Uterus (tissue), 4 donors: Measurements from ENCODE around the gene PUSL1. TPM values are rescaled to one million over a fixed set of nuclear protein-coding genes. Genes with fewer than 3 reads are reported as not detected.

Experiments used
- DNase-seq, 2 donors: peaks; one replicate each; pipeline ENCODE4 v3.0.0-alpha.2; 2019 to 2020
- H3K27ac ChIP-seq, 2 donors: fragments of 200-600 bp; sonication (generic); 1 replicate in 1 of 2; 2 replicates in 1 of 2; pipeline ENCODE4 v1.5.1; 2016 to 2018
- H3K27me3 ChIP-seq, 2 donors: fragments of 200-600 bp; sonication (generic); one replicate each; pipeline ENCODE4 v1.5.1; 2018 to 2019; ENCODE audit warnings: control low read depth in 1 of 2
- H3K36me3 ChIP-seq, 2 donors: fragments of 200-600 bp; sonication (generic); one replicate each; pipeline ENCODE4 v1.5.1; 2019; ENCODE audit warnings: control low read depth in 1 of 2
- H3K4me1 ChIP-seq, 2 donors: fragments of 200-600 bp; sonication (generic); one replicate each; pipeline ENCODE4 v1.5.1; 2018 to 2019; ENCODE audit warnings: control low read depth in 1 of 2
- H3K4me3 ChIP-seq, 2 donors: fragments of 200-600 bp; sonication (generic); 1 replicate in 1 of 2; 2 replicates in 1 of 2; pipeline ENCODE4 v1.5.1; 2018 to 2019; ENCODE audit warnings: mild to moderate bottlenecking in 1 of 2
- H3K9me3 ChIP-seq, 2 donors: fragments of 200-600 bp; sonication (generic); one replicate each; pipeline ENCODE4 v1.5.1; 2019; ENCODE audit warnings: control low read depth in 1 of 2
- POLR2A ChIP-seq, 2 donors: fragments of 450-650 bp; IDR thresholded peaks; one replicate each; pipeline ENCODE4 v1.6.1; 2016; ENCODE audit warnings: antibody characterized with exemption in 2 of 2, mild to moderate bottlenecking in 1 of 2, moderate library complexity in 1 of 2
- intact Hi-C: fragments of 100-400 bp; cut with DNase I; formaldehyde crosslinking; loops from one replicate; pipeline ENCODE4 v1.15.1; 2023; ENCODE audit warnings: low total_unique reads
- total RNA-seq, 4 donors: library from RNA; depleted of rRNA in 3 of 4; stranded (reverse); fragments of >200 nt in 3 of 4; gene quantifications; one replicate each; pipeline versions ENCODE4 v1.1.0 to v1.2.4, GENCODE V29; 2014 to 2023
- TF ChIP-seq, protein P1 (sequence below), 4 experiments: fragments of 200-600 bp in 2 of 4; fragments of 450-650 bp in 2 of 4; sonication (generic) in 2 of 4; IDR thresholded peaks; one replicate each; pipeline ENCODE4 v1.5.1; 2016 to 2019; ENCODE audit warnings: antibody characterized with exemption in 4 of 4, mild to moderate bottlenecking in 2 of 4, moderate library complexity in 1 of 4
- donor health status: DM: yes; HTN: yes; CAD: no.

PUSL1 gene
- total RNA-seq, 4 donors from 2014 or later = 14.7 to 34.1 (median 24.3) TPM

GRCh38 chr1:1325288-1326074 is 17.1 kb downstream of the PUSL1 start:
- H3K4me3 ChIP-seq = peak overlapping the region; percentile 83 to 98
- DNase-seq = peak in 1 of 2 donors; percentile 52
- H3K9me3 ChIP-seq = no peaks in the 10 kb centered on the region
- H3K27me3 ChIP-seq = no peaks in the 10 kb centered on the region
- TF ChIP-seq, protein P1, sequence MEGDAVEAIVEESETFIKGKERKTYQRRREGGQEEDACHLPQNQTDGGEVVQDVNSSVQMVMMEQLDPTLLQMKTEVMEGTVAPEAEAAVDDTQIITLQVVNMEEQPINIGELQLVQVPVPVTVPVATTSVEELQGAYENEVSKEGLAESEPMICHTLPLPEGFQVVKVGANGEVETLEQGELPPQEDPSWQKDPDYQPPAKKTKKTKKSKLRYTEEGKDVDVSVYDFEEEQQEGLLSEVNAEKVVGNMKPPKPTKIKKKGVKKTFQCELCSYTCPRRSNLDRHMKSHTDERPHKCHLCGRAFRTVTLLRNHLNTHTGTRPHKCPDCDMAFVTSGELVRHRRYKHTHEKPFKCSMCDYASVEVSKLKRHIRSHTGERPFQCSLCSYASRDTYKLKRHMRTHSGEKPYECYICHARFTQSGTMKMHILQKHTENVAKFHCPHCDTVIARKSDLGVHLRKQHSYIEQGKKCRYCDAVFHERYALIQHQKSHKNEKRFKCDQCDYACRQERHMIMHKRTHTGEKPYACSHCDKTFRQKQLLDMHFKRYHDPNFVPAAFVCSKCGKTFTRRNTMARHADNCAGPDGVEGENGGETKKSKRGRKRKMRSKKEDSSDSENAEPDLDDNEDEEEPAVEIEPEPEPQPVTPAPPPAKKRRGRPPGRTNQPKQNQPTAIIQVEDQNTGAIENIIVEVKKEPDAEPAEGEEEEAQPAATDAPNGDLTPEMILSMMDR (IDR thresholded peaks at IDR 0.05) = no peak
- no peak for TF ChIP-seq POLR2A (IDR thresholded peaks at IDR 0.05)
- H3K4me1 ChIP-seq = peaks cover 8 to 46% of the 10 kb centered on the region in 2 donors
- no peaks in the 10 kb centered on the region for H3K36me3 ChIP-seq
- H3K27ac ChIP-seq = peak overlapping the region; percentile 89 to 91
- intact Hi-C loops = no loop called here

DNA sequence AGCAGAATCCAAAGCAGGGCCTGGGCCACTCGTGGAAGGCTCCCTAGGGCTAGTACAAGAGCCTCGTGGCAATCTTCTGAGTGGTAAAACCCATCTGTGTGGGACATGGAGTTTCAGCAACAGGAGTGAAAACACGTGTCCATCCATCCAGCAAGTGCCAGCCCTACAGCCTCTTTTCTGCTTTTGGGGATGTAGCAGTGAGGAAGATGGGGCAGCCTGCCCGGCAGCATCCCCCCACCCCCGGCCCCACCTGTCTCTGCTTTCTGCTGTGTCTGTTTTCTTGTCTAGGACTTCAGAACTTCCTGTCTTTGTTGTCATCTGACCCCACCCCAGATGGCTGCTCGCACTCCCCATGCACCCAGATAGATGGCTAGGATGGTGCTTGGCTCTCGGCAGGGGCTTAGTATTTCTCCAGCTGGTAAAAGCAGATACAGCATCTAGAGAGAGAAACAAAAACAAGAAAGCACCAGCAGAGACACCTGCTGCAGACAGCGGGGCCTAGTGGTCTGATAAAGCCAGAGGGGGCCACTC is 17.7 kb downstream of the PUSL1 start:
- Histone ChIP-seq H3K4me1 (peaks cover 8 to 39% of the 10 kb centered on the region in 2 donors), H3K27me3 (no peaks in the 10 kb centered on the region), H3K9me3 (no peaks in the 10 kb centered on the region), H3K36me3 (no peaks in the 10 kb centered on the region), H3K4me3 (no peak overlapping the region), H3K27ac (no peak overlapping the region)
- intact Hi-C loops = no loop called here
- no peak for TF ChIP-seq POLR2A (IDR thresholded peaks at IDR 0.05)
- TF ChIP-seq, protein P1 (IDR thresholded peaks at IDR 0.05) = no peak
- DNase-seq = no peak

DNA sequence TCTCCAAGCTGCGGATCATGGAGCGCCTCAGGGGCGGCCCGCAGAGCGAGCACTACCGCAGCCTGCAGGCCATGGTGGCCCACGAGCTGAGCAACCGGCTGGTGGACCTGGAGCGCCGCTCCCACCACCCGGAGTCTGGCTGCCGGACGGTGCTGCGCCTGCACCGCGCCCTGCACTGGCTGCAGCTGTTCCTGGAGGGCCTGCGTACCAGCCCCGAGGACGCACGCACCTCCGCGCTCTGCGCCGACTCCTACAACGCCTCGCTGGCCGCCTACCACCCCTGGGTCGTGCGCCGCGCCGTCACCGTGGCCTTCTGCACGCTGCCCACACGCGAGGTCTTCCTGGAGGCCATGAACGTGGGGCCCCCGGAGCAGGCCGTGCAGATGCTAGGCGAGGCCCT is 18.9 kb downstream of the PUSL1 start:
- no peak overlapping the region for H3K27ac ChIP-seq
- H3K9me3 ChIP-seq = no peaks in the 10 kb centered on the region
- intact Hi-C loops = no loop called here
- DNase-seq = no peak
- H3K27me3 ChIP-seq = no peaks in the 10 kb centered on the region
- H3K4me3 ChIP-seq = no peak overlapping the region
- TF ChIP-seq POLR2A (IDR thresholded peaks at IDR 0.05) = no peak
- TF ChIP-seq, protein P1 (IDR thresholded peaks at IDR 0.05) = no peak
- peaks cover 8 to 31% of the 10 kb centered on the region in 2 donors for H3K4me1 ChIP-seq
- no peaks in the 10 kb centered on the region for H3K36me3 ChIP-seq

DNA sequence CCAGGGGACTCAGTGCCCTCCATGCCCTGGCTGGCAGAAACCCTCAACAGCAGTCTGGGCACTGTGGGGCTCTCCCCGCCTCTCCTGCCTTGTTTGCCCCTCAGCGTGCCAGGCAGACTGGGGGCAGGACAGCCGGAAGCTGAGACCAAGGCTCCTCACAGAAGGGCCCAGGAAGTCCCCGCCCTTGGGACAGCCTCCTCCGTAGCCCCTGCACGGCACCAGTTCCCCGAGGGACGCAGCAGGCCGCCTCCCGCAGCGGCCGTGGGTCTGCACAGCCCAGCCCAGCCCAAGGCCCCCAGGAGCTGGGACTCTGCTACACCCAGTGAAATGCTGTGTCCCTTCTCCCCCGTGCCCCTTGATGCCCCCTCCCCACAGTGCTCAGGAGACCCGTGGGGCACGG is 19.9 kb downstream of the PUSL1 start:
- no peaks in the 10 kb centered on the region for H3K9me3 ChIP-seq
- intact Hi-C loops = no loop called here
- DNase-seq = no peak
- H3K36me3 ChIP-seq = no peaks in the 10 kb centered on the region
- no peak overlapping the region for H3K27ac ChIP-seq
- H3K27me3 ChIP-seq = no peaks in the 10 kb centered on the region
- H3K4me1 ChIP-seq = peaks cover 2 to 21% of the 10 kb centered on the region in 2 donors
- TF ChIP-seq, protein P1 (IDR thresholded peaks at IDR 0.05) = no peak
- no peak for TF ChIP-seq POLR2A (IDR thresholded peaks at IDR 0.05)
- H3K4me3 ChIP-seq = no peak overlapping the region
